BE2C (cell line): ENCODE measurements around the gene GDF15.

ENCODE experiments used
- DNase-seq: peaks from one replicate; pipeline ENCODE4 v3.0.0-alpha.2; 2020
- H3K27me3 ChIP-seq: fragments of 250-450 bp; sonication (Bioruptor Pico); 2 replicates; pipeline ENCODE4 v1.5.1; 2020; ENCODE audit warnings: mild to moderate bottlenecking
- H3K36me3 ChIP-seq: fragments of 250-450 bp; sonication (Bioruptor Pico); 2 replicates; pipeline ENCODE4 v1.5.1; 2020; ENCODE audit warnings: mild to moderate bottlenecking
- H3K4me1 ChIP-seq: fragments of 250-450 bp; sonication (Bioruptor Pico); 2 replicates; pipeline ENCODE4 v1.5.1; 2020
- H3K4me3 ChIP-seq: 2 replicates; pipeline ENCODE4 v1.5.1; 2011; ENCODE audit warnings: low read depth, low read length
- H3K9me3 ChIP-seq: fragments of 250-450 bp; sonication (Bioruptor Pico); 2 replicates; pipeline ENCODE4 v1.5.1; 2020
- CTCF ChIP-seq: IDR thresholded peaks from 2 replicates; pipeline ENCODE4 v1.5.1; 2012; ENCODE audit warnings: mild to moderate bottlenecking, low read depth, low read length

GDF15 gene

GRCh38 chr19:18419699-18420460, 33.9 kb downstream of the GDF15 start:
- Histone ChIP-seq H3K4me3 (peak overlapping the region; percentile 71), H3K4me1 (peaks cover 16% of the 10 kb centered on the region), H3K9me3 (no peaks in the 10 kb centered on the region), H3K27me3 (no peaks in the 10 kb centered on the region), H3K36me3 (peaks cover 4% of the 10 kb centered on the region)
- DNase-seq, result peak; percentile 56
- no peak for TF ChIP-seq CTCF

GRCh38 chr19:18420930-18421329, 35.0 kb downstream of the GDF15 start:
- Histone ChIP-seq H3K36me3 (peaks cover 4% of the 10 kb centered on the region), H3K27me3 (no peaks in the 10 kb centered on the region), H3K9me3 (no peaks in the 10 kb centered on the region), H3K4me1 (peaks cover 16% of the 10 kb centered on the region), H3K4me3 (peak overlapping the region; percentile 71)
- no peak for DNase-seq
- TF ChIP-seq CTCF, result no peak

- no peaks in the 10 kb centered on the region for H3K9me3 ChIP-seq
- TF ChIP-seq CTCF, result no peak
- peak overlapping the region; percentile 71; the same call in 1 of the 2 replicates for H3K4me3 ChIP-seq
- peaks cover 4% of the 10 kb centered on the region for H3K36me3 ChIP-seq
- peaks cover 13% of the 10 kb centered on the region for H3K4me1 ChIP-seq
- H3K27me3 ChIP-seq, result no peaks in the 10 kb centered on the region
- no peak for DNase-seq
These were observed 35.5 kb downstream of the GDF15 start for GRCh38 chr19:18421371-18421959.

- no peak for TF ChIP-seq CTCF
- Histone ChIP-seq H3K27me3 (no peaks in the 10 kb centered on the region), H3K36me3 (peaks cover 4% of the 10 kb centered on the region), H3K4me3 (no peak overlapping the region), H3K9me3 (no peaks in the 10 kb centered on the region), H3K4me1 (peaks cover 10% of the 10 kb centered on the region)
- DNase-seq, result no peak
These were observed 36.7 kb downstream of the GDF15 start for GRCh38 chr19:18422530-18423191.

GRCh38 chr19:18423258-18424020, 37.5 kb downstream of the GDF15 start:
- Histone ChIP-seq H3K9me3 (no peaks in the 10 kb centered on the region), H3K36me3 (peaks cover 8% of the 10 kb centered on the region), H3K4me3 (no peak overlapping the region), H3K27me3 (no peaks in the 10 kb centered on the region), H3K4me1 (peaks cover 13% of the 10 kb centered on the region)
- no peak for TF ChIP-seq CTCF
- no peak for DNase-seq
